Endometrial microvascular endothelial cells (primary cell): ENCODE data around the gene ACSF3. TPM values are rescaled to one million over a fixed set of nuclear protein-coding genes. Genes with fewer than 3 reads are reported as not detected.

ENCODE experiments used
- in situ Hi-C: cut with HindIII; loops from 2 replicates; pipeline ENCODE4 v1.10.0; 2017; ENCODE audit warnings: low sequenced_read_pairs, low pct_unique_long_range_greater_than_20kb; ENCODE audit errors: inconsistent ontology term
- total RNA-seq: library from RNA; depleted of rRNA; stranded (reverse); fragments of >200 nt; gene quantifications from one replicate; pipeline ENCODE4 v1.2.3, GENCODE V29; 2015; ENCODE audit errors: inconsistent ontology term

Gene ACSF3
- total RNA-seq, 1 donor from 2014 or later: 29.0 TPM

- in situ Hi-C loops: no loop called here
Observed at GRCh38 chr16:89201439-89202377, 108.1 kb downstream of the ACSF3 start.

- in situ Hi-C loops: no loop called here
Observed at GRCh38 chr16:89202422-89203215, 109.0 kb downstream of the ACSF3 start.

Other genes starting within 250 kb of the ACSF3 start
- gene GALNS, start 236.9 kb upstream of the ACSF3 start, total RNA-seq: 34.7 TPM
- gene TRAPPC2L, start 236.7 kb upstream of the ACSF3 start, total RNA-seq: 54.1 TPM
- not detected for gene PABPN1L, start 227.2 kb upstream of the ACSF3 start, total RNA-seq
- gene CBFA2T3, start 116.6 kb upstream of the ACSF3 start, total RNA-seq: not detected
- gene CDH15, start 77.9 kb downstream of the ACSF3 start, total RNA-seq: not detected
- gene SLC22A31, start 106.7 kb downstream of the ACSF3 start, total RNA-seq: not detected
- gene ZNF778, start 123.9 kb downstream of the ACSF3 start, total RNA-seq: 3.2 TPM